H1 (cell line): ENCODE results near the gene ALDH7A1. TPM values are rescaled to one million over a fixed set of nuclear protein-coding genes. Genes with fewer than 3 reads are reported as not detected.

ENCODE experiments used
- CTCF ChIA-PET: fragments of 300-600 bp; sonication (Branson Sonifier 250); formaldehyde crosslinking; loops from one replicate; lab custom pipeline; 2021; ENCODE audit not compliant: partially characterized antibody; lab: Charles Lee
- POLR2A ChIA-PET: fragments of 300-600 bp; sonication (Branson Sonifier 250); formaldehyde crosslinking; loops from one replicate; lab custom pipeline; 2021; ENCODE audit warnings: inconsistent platforms; ENCODE audit not compliant: partially characterized antibody; lab: Charles Lee
- DNase-seq, 2 experiments: peaks; one replicate each; pipeline versions ENCODE4 v3.0.0 to v3.0.0-alpha.2; 2010 to 2022; ENCODE audit warnings: low spot score in 2 of 2, low read depth in 1 of 2, mixed read lengths in 1 of 2
- FAIRE-seq: peaks from 2 replicates; lab custom pipeline; 2011; peaks lifted over from hg19 to GRCh38; lab: Jason Lieb, UNC
- H2AFZ ChIP-seq: 2 replicates; pipeline ENCODE4 v1.8.1; 2012; ENCODE audit warnings: low read length, inconsistent platforms
- H2AK5ac ChIP-seq: 2 replicates; pipeline ENCODE4 v1.6.1; 2013; ENCODE audit warnings: low read depth, low read length
- H2BK120ac ChIP-seq: replicated peaks from 2 replicates; pipeline ENCODE3; 2013; ENCODE audit warnings: low read depth, low read length, inconsistent platforms
- H2BK12ac ChIP-seq: 2 replicates; pipeline ENCODE4 v1.6.1; 2013; ENCODE audit warnings: low read depth, low read length
- H2BK15ac ChIP-seq: 2 replicates; pipeline ENCODE4 v1.6.1; 2013; ENCODE audit warnings: low read length
- H2BK20ac ChIP-seq: 2 replicates; pipeline ENCODE4 v1.6.1; 2013; ENCODE audit warnings: low read length
- H2BK5ac ChIP-seq: 2 replicates; pipeline ENCODE4 v1.6.1; 2013; ENCODE audit warnings: low read depth, low read length
- H3K14ac ChIP-seq: 2 replicates; pipeline ENCODE4 v1.6.1; 2013; ENCODE audit warnings: inconsistent platforms; ENCODE audit not compliant: insufficient read length
- H3K18ac ChIP-seq: 2 replicates; pipeline ENCODE4 v1.6.1; 2013; ENCODE audit warnings: low read length; ENCODE audit errors: extremely low read depth
- H3K23ac ChIP-seq: 2 replicates; pipeline ENCODE4 v1.6.1; 2013; ENCODE audit warnings: inconsistent platforms; ENCODE audit not compliant: insufficient read length
- H3K23me2 ChIP-seq: 2 replicates; pipeline ENCODE4 v1.6.1; 2013; ENCODE audit warnings: low read depth, low read length
- H3K27ac ChIP-seq: 2 replicates; pipeline ENCODE4 v1.6.1; 2011; ENCODE audit warnings: low read depth, low read length, inconsistent platforms
- H3K27me3 ChIP-seq, 4 experiments: replicated peaks in 1 of 4; 1 replicate in 1 of 4; 2 replicates in 3 of 4; pipeline versions ENCODE4 v1.6.1 to v1.8.1; 2011 to 2013; ENCODE audit warnings: low read length in 3 of 4, mild to moderate bottlenecking in 3 of 4, inconsistent platforms in 2 of 4, mixed read lengths in 2 of 4, moderate library complexity in 1 of 4; ENCODE audit not compliant: control insufficient read depth in 3 of 4, insufficient read depth in 3 of 4; ENCODE audit errors: extremely low read depth in 1 of 4
- H3K36me3 ChIP-seq, 4 experiments: 2 replicates each; pipeline versions ENCODE4 v1.6.1 to v1.8.1; 2011 to 2013; ENCODE audit warnings: mild to moderate bottlenecking in 4 of 4, low read length in 3 of 4, moderate library complexity in 2 of 4, control low read depth in 1 of 4, inconsistent platforms in 1 of 4; ENCODE audit not compliant: insufficient read depth in 4 of 4, control insufficient read depth in 2 of 4
- H3K4ac ChIP-seq: replicated peaks from 2 replicates; pipeline ENCODE3; 2013; ENCODE audit warnings: low read length, low read depth, mixed read lengths, inconsistent platforms; ENCODE audit not compliant: insufficient read length
- H3K4me1 ChIP-seq, 4 experiments: replicated peaks in 1 of 4; 1 replicate in 1 of 4; 2 replicates in 3 of 4; pipeline versions ENCODE4 v1.6.1 to v1.8.1; 2011 to 2013; ENCODE audit warnings: low read length in 3 of 4, inconsistent platforms in 2 of 4, mixed read lengths in 1 of 4; ENCODE audit not compliant: insufficient read depth in 4 of 4, control insufficient read depth in 3 of 4
- H3K4me2 ChIP-seq, 2 experiments: 2 replicates each; pipeline versions ENCODE4 v1.6.1 to v1.8.1; 2011 to 2013; ENCODE audit warnings: low read depth in 2 of 2, low read length in 2 of 2, control low read depth in 1 of 2, inconsistent platforms in 1 of 2, mild to moderate bottlenecking in 1 of 2; ENCODE audit not compliant: insufficient read depth in 1 of 2
- H3K4me3 ChIP-seq, 4 experiments: fragments of 200-600, 300-600 bp in 1 of 4; sonication (generic), shearing (Covaris generic), sonication (Bioruptor Twin) in 1 of 4; 2 replicates each; pipeline versions ENCODE4 v1.5.1 to v1.8.1; 2011 to 2016; ENCODE audit warnings: low read length in 4 of 4, low read depth in 3 of 4, control low read depth in 2 of 4, inconsistent platforms in 2 of 4, mild to moderate bottlenecking in 2 of 4, mixed read lengths in 1 of 4, moderate library complexity in 1 of 4; ENCODE audit not compliant: insufficient read depth in 2 of 4; ENCODE audit errors: extremely low read depth in 1 of 4
- H3K56ac ChIP-seq: replicated peaks from 2 replicates; pipeline ENCODE3; 2013; ENCODE audit warnings: low read depth, mild to moderate bottlenecking, mixed read lengths, low read length, inconsistent platforms; ENCODE audit not compliant: insufficient read length
- H3K79me1 ChIP-seq: 2 replicates; pipeline ENCODE4 v1.6.1; 2013; ENCODE audit warnings: low read depth, low read length, control low read depth
- H3K79me2 ChIP-seq, 2 experiments: 2 replicates each; pipeline versions ENCODE4 v1.6.1 to v1.8.1; 2012 to 2013; ENCODE audit warnings: low read length in 2 of 2, mild to moderate bottlenecking in 2 of 2, inconsistent platforms in 1 of 2; ENCODE audit not compliant: insufficient read depth in 2 of 2, control insufficient read depth in 1 of 2
- H3K9ac ChIP-seq, 4 experiments: replicated peaks in 1 of 4; 1 replicate in 1 of 4; 2 replicates in 3 of 4; pipeline versions ENCODE4 v1.6.1 to v1.8.1; 2011 to 2013; ENCODE audit warnings: low read depth in 3 of 4, low read length in 3 of 4, control low read depth in 2 of 4, mild to moderate bottlenecking in 2 of 4, moderate library complexity in 2 of 4, inconsistent platforms in 1 of 4; ENCODE audit errors: extremely low read depth in 1 of 4
- H3K9me3 ChIP-seq, 2 experiments: 2 replicates each; pipeline versions ENCODE4 v1.6.1 to v1.8.1; 2012 to 2013; ENCODE audit warnings: mild to moderate bottlenecking in 2 of 2, moderate library complexity in 2 of 2, control low read depth in 1 of 2, inconsistent platforms in 1 of 2, low read depth in 1 of 2, low read length in 1 of 2, mixed read lengths in 1 of 2; ENCODE audit not compliant: insufficient read depth in 2 of 2
- H4K20me1 ChIP-seq, 2 experiments: replicated peaks in 1 of 2; 2 replicates each; pipeline versions ENCODE3 to v1.8.1; 2011 to 2013; ENCODE audit warnings: inconsistent platforms in 2 of 2, low read length in 2 of 2, mild to moderate bottlenecking in 1 of 2; ENCODE audit not compliant: insufficient read depth in 2 of 2, control insufficient read depth in 1 of 2
- H4K5ac ChIP-seq: 2 replicates; pipeline ENCODE4 v1.6.1; 2013; ENCODE audit warnings: low read length, low read depth, mixed read lengths, inconsistent platforms; ENCODE audit not compliant: insufficient read length
- H4K8ac ChIP-seq: 2 replicates; pipeline ENCODE4 v1.8.0; 2013; ENCODE audit warnings: mild to moderate bottlenecking, moderate library complexity, low read length, inconsistent platforms; ENCODE audit not compliant: insufficient read depth; ENCODE audit errors: extremely low read depth
- H4K91ac ChIP-seq: replicated peaks from 2 replicates; pipeline ENCODE3; 2013; ENCODE audit warnings: low read length, mixed read lengths, inconsistent platforms; ENCODE audit not compliant: insufficient read length
- BACH1 ChIP-seq: IDR thresholded peaks from 2 replicates; pipeline ENCODE4 v1.6.1; 2012; ENCODE audit warnings: low read length, improper control_type of control experiment
- CHD2 ChIP-seq: IDR thresholded peaks from 2 replicates; pipeline ENCODE4 v1.6.1; 2012; ENCODE audit warnings: low read length, improper control_type of control experiment
- EP300 ChIP-seq, 2 experiments: IDR thresholded peaks; 1 replicate in 1 of 2; 2 replicates in 1 of 2; pipeline ENCODE4 v1.6.1; 2011 to 2012; ENCODE audit warnings: low read depth in 2 of 2, low read length in 2 of 2, mild to moderate bottlenecking in 2 of 2, borderline replicate concordance in 1 of 2, inconsistent platforms in 1 of 2, moderate library complexity in 1 of 2
- JUN ChIP-seq: IDR thresholded peaks from 2 replicates; pipeline ENCODE4 v1.6.1; 2011; ENCODE audit warnings: low read depth, mild to moderate bottlenecking, improper control_type of control experiment, low read length
- MAX ChIP-seq: IDR thresholded peaks from 2 replicates; pipeline ENCODE4 v1.6.1; 2012; ENCODE audit warnings: inconsistent platforms
- POLR2A ChIP-seq, 2 experiments: IDR thresholded peaks; 1 replicate in 1 of 2; 2 replicates in 1 of 2; pipeline ENCODE4 v1.6.1; 2011; ENCODE audit warnings: low read depth in 2 of 2, low read length in 2 of 2, mild to moderate bottlenecking in 2 of 2; ENCODE audit errors: control extremely low read depth in 1 of 2
- SP2 ChIP-seq: IDR thresholded peaks from 2 replicates; pipeline ENCODE4 v1.6.1; 2012; ENCODE audit warnings: mild to moderate bottlenecking, low read length, inconsistent platforms
- WGBS, 2 experiments: shearing (Covaris generic) in 1 of 2; methylation state at CpG; one replicate each; pipeline versions ENCODE4 v1.1.6 to v1.1.7; 2013 to 2015; ENCODE audit warnings: low lambda C conversion rate in 2 of 2, mixed read lengths in 2 of 2, inconsistent platforms in 1 of 2, low coverage in 1 of 2, missing lambda C conversion rate in 1 of 2; ENCODE audit not compliant: insufficient replicate concordance in 2 of 2, insufficient coverage in 1 of 2, insufficient read length in 1 of 2; ENCODE audit errors: extremely low coverage in 1 of 2, missing lambda C conversion rate in 1 of 2; 5-methylcytosine and 5-hydroxymethylcytosine counted together
- polyA plus RNA-seq, 7 experiments: library from polyadenylated mRNA; depleted of rRNA in 3 of 7; stranded (reverse) in 5 of 7; unstranded in 2 of 7; fragments of >200 nt in 5 of 7; fragments of 200-250 nt in 2 of 7; gene quantifications; 1 replicate in 5 of 7; 2 replicates in 1 of 7; 4 replicates in 1 of 7; pipeline versions ENCODE4 v1.2.1 to v1.2.3, GENCODE V29; 2011 to 2013; ENCODE audit warnings: missing spikeins in 2 of 7, mixed read lengths in 2 of 7
- total RNA-seq: library from RNA; stranded (reverse); fragmentation: NEBNext Ultra II Directional; extraction: Animal tissue kit (Norgen Biotek cat#: 25700); gene quantifications from 2 replicates; pipeline ENCODE4 v1.2.1, GENCODE V29; 2021

Gene ALDH7A1
- total and polyA plus RNA-seq, 2 of the 8 experiments (the other 6 are each of a cell fraction or from before 2014, with no cell fraction given) = 99.6 to 225 TPM

DNA sequence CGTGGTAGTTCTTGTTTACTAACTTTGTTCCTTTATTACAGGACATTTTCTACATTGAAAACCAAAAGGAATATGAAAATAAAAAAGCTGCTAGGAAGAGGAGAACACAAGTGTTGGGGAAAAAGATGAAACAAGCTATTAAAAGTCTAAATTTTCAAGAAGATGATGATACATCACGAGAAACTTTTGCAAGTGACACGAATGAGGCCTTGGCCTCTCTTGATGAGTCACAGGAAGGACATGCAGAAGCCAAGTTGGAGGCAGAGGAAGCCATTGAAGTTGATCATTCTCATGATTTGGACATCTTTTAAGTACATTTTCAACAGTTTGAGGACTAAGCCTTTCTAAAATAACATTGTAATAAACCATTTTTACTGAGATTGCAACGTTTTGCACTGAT is 29.5 kb upstream of the ALDH7A1 start:
- no peak overlapping the region for H3K4me2 ChIP-seq
- no peak overlapping the region for H3K4ac ChIP-seq
- H2AFZ ChIP-seq = no peak overlapping the region
- H4K8ac ChIP-seq = no peak overlapping the region
- DNase-seq (no peak), FAIRE-seq (no peak)
- peaks cover 0 to 2% of the 10 kb centered on the region in 2 experiments for H4K20me1 ChIP-seq
- no peak overlapping the region for H2BK20ac ChIP-seq
- CTCF ChIA-PET = interaction anchor here (1.5 kb wide), 1 partner anchor 24 kb away, joined by 4 read pairs; the partner anchor contains the start of gene PHAX
- no peak overlapping the region for H2BK5ac ChIP-seq
- no peak overlapping the region for H3K27ac ChIP-seq
- 93% methylated on average over 4 of the region's 4 CpGs; no CpG with 5 or more reads in 1 of the 2 experiments for WGBS, 2 experiments
- H3K4me1 ChIP-seq = no peaks in the 10 kb centered on the region
- H2BK120ac ChIP-seq = no peak overlapping the region
- H4K5ac ChIP-seq = no peak overlapping the region
- H3K23ac ChIP-seq = no peak overlapping the region
- no peaks in the 10 kb centered on the region for H3K79me2 ChIP-seq
- H3K79me1 ChIP-seq = no peaks in the 10 kb centered on the region
- H3K14ac ChIP-seq = no peak overlapping the region
- H3K18ac ChIP-seq = no peak overlapping the region
- H2BK12ac ChIP-seq = no peak overlapping the region
- H3K9me3 ChIP-seq = no peaks in the 10 kb centered on the region
- TF ChIP-seq BACH1 = no peak
- no peak for TF ChIP-seq MAX
- no peak for TF ChIP-seq POLR2A (IDR thresholded peaks at IDR 0.05; ENCODE audit: control extremely low read depth in 1 of 2, low read depth in 2 of 2, low read length in 2 of 2)
- TF ChIP-seq JUN = no peak
- no peak for TF ChIP-seq SP2
- TF ChIP-seq EP300 (IDR thresholded peaks at IDR 0.05; ENCODE audit: borderline replicate concordance in 1 of 2, low read depth in 2 of 2, low read length in 2 of 2) = no peak
- TF ChIP-seq CHD2 = no peak
- TF ChIP-seq, all 59 proteins: peak for 0
- peaks cover 6 to 34% (median 22%) of the 10 kb centered on the region in 4 experiments for H3K36me3 ChIP-seq
- no peaks in the 10 kb centered on the region for H3K23me2 ChIP-seq
- POLR2A ChIA-PET = interaction anchor here (0.6 kb wide), 1 partner anchor 523 kb away, joined by 4 read pairs; no protein-coding TSS in a partner anchor
- no peak overlapping the region for H3K4me3 ChIP-seq
- H3K27me3 ChIP-seq = no peaks in the 10 kb centered on the region
- no peak overlapping the region for H2BK15ac ChIP-seq
- no peak overlapping the region for H3K9ac ChIP-seq
- no peak overlapping the region for H3K56ac ChIP-seq
- H4K91ac ChIP-seq = no peak overlapping the region
- H2AK5ac ChIP-seq = no peak overlapping the region
